SU-DHL-6 (cell line): ENCODE data around the gene MEF2C.

Experiments used
- H2AFZ ChIP-seq: fragments of 200-600 bp; sonication (generic); 2 replicates; pipeline ENCODE4 v1.6.1; 2014; ENCODE audit warnings: low read depth, mild to moderate bottlenecking, moderate library complexity, mixed read lengths, antibody characterized with exemption, low read length; ENCODE audit not compliant: severe bottlenecking
- H3F3A ChIP-seq: fragments of 200-600 bp; shearing (Covaris generic); 2 replicates; pipeline ENCODE4 v1.6.0; 2016; ENCODE audit warnings: antibody characterized with exemption, mild to moderate bottlenecking; ENCODE audit not compliant: insufficient read depth
- H3K27ac ChIP-seq: fragments of 200-600 bp; sonication (generic); 2 replicates; pipeline ENCODE4 v1.5.1; 2016; ENCODE audit warnings: low read depth, mild to moderate bottlenecking, low read length, moderate library complexity, mixed read lengths
- H3K27me3 ChIP-seq: fragments of 200-600 bp; sonication (generic), shearing (Covaris generic); 2 replicates; pipeline ENCODE4 v1.6.0; 2014; ENCODE audit warnings: mild to moderate bottlenecking, low read length
- H3K36me3 ChIP-seq: fragments of 200-600 bp; sonication (generic); 2 replicates; pipeline ENCODE4 v1.6.1; 2014; ENCODE audit warnings: mild to moderate bottlenecking, low read length, mixed read lengths
- H3K4me2 ChIP-seq: fragments of 300-600, 200-600 bp; shearing (Covaris generic), sonication (generic); 2 replicates; pipeline ENCODE4 v1.6.0; 2014; ENCODE audit warnings: low read length, low read depth, mild to moderate bottlenecking; ENCODE audit not compliant: poor library complexity, severe bottlenecking
- H3K4me3 ChIP-seq: fragments of 200-600 bp; sonication (generic); 2 replicates; pipeline ENCODE4 v1.5.1; 2014; ENCODE audit warnings: antibody characterized with exemption, low read length, mild to moderate bottlenecking, mixed read lengths; ENCODE audit not compliant: insufficient read depth, poor library complexity, severe bottlenecking
- H3K79me2 ChIP-seq: fragments of 200-600 bp; sonication (generic); 2 replicates; pipeline ENCODE4 v1.6.1; 2014; ENCODE audit warnings: mild to moderate bottlenecking, low read length, moderate library complexity; ENCODE audit not compliant: insufficient read depth
- H3K9ac ChIP-seq: fragments of 200-600 bp; sonication (generic); 2 replicates; pipeline ENCODE4 v1.7.0; 2014; ENCODE audit warnings: mild to moderate bottlenecking, low read length
- H3K9me2 ChIP-seq: fragments of 200-600 bp; sonication (generic); replicated peaks from 2 replicates; pipeline ENCODE4 v1.6.1; 2014; ENCODE audit warnings: low read length; ENCODE audit not compliant: insufficient read depth
- H3K9me3 ChIP-seq: fragments of 200-600 bp; sonication (generic); 2 replicates; pipeline ENCODE4 v1.6.1; 2014; ENCODE audit warnings: low read length, mixed read lengths; ENCODE audit not compliant: insufficient read depth
- H4K20me1 ChIP-seq: fragments of 200-600 bp; sonication (generic); 2 replicates; pipeline ENCODE4 v1.6.1; 2014; ENCODE audit warnings: low read depth, mild to moderate bottlenecking, antibody characterized with exemption, low read length, moderate library complexity, mixed read lengths
- EZH2phosphoT487 ChIP-seq: fragments of 200-600 bp; sonication (generic), shearing (Covaris generic); conservative IDR thresholded peaks from 2 replicates; pipeline ENCODE4 v1.6.1; 2018; ENCODE audit warnings: mild to moderate bottlenecking, antibody characterized with exemption, low read length, moderate library complexity, mixed read lengths
- TF ChIP-seq, protein P1 (sequence below): fragments of 200-600 bp; sonication (generic); IDR thresholded peaks from one replicate; pipeline ENCODE4 v1.5.1; 2017; ENCODE audit warnings: antibody characterized with exemption, mild to moderate bottlenecking, low read length, moderate library complexity; ENCODE audit not compliant: insufficient read depth, poor library complexity, severe bottlenecking

The MEF2C gene

DNA sequence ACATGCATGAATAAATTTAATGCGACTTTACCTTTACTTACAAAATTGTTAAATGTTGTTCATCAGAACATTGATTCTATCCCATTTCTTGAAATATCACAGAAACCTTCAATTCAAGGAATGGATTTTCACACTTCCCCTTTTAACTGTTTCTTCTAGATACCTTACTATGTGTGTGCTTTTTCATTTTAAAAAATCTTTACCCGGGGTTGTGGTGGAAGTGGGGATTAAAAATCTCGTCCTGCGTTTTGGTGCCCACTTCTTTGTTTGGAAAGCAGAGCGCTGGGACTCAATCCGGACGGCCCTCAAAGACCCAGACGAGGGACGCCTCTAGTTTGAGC is 5.8 kb upstream of the MEF2C start:
- Histone ChIP-seq H3K27me3 (no peaks in the 10 kb centered on the region), H3K79me2 (no peaks in the 10 kb centered on the region), H2AFZ (no peak overlapping the region), H3K9ac (no peak overlapping the region), H3K9me2 (no peaks in the 10 kb centered on the region), H3F3A (peaks cover 4% of the 10 kb centered on the region; the same call in 1 of the 2 replicates), H3K9me3 (no peaks in the 10 kb centered on the region), H3K27ac (no peak overlapping the region), H3K4me3 (no peak overlapping the region), H3K36me3 (no peaks in the 10 kb centered on the region), H4K20me1 (no peaks in the 10 kb centered on the region), H3K4me2 (no peak overlapping the region)
- no peak for TF ChIP-seq EZH2phosphoT487
- TF ChIP-seq, protein P1, sequence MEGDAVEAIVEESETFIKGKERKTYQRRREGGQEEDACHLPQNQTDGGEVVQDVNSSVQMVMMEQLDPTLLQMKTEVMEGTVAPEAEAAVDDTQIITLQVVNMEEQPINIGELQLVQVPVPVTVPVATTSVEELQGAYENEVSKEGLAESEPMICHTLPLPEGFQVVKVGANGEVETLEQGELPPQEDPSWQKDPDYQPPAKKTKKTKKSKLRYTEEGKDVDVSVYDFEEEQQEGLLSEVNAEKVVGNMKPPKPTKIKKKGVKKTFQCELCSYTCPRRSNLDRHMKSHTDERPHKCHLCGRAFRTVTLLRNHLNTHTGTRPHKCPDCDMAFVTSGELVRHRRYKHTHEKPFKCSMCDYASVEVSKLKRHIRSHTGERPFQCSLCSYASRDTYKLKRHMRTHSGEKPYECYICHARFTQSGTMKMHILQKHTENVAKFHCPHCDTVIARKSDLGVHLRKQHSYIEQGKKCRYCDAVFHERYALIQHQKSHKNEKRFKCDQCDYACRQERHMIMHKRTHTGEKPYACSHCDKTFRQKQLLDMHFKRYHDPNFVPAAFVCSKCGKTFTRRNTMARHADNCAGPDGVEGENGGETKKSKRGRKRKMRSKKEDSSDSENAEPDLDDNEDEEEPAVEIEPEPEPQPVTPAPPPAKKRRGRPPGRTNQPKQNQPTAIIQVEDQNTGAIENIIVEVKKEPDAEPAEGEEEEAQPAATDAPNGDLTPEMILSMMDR, result no peak

DNA sequence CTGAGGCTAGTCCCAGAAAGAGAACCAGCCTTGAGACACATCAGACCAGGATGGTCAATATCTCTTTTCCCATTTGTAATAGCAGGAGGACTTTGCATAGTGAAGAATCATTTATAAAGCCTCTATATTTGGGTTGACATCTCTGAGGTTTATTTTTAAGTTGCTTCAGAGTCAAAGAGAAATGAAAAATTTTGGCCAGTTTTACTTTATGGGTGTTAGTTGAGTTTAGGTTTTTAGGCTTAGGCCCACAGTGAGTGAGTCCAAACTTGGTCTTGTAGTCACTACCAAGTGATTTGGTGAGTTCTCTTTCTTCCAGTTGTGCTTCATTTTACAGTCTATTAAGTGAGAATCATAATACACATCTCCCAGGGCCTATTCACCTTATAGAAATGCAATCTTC is 5.3 kb upstream of the MEF2C start:
- Histone ChIP-seq H3K4me2 (no peak overlapping the region), H3K9ac (no peak overlapping the region), H3K36me3 (no peaks in the 10 kb centered on the region), H3F3A (peaks cover 4% of the 10 kb centered on the region; the same call in 1 of the 2 replicates), H3K27ac (no peak overlapping the region), H4K20me1 (no peaks in the 10 kb centered on the region), H3K4me3 (no peak overlapping the region), H3K27me3 (no peaks in the 10 kb centered on the region), H3K79me2 (no peaks in the 10 kb centered on the region), H2AFZ (no peak overlapping the region), H3K9me3 (no peaks in the 10 kb centered on the region), H3K9me2 (no peaks in the 10 kb centered on the region)
- TF ChIP-seq, protein P1, result no peak
- TF ChIP-seq EZH2phosphoT487, result no peak

DNA sequence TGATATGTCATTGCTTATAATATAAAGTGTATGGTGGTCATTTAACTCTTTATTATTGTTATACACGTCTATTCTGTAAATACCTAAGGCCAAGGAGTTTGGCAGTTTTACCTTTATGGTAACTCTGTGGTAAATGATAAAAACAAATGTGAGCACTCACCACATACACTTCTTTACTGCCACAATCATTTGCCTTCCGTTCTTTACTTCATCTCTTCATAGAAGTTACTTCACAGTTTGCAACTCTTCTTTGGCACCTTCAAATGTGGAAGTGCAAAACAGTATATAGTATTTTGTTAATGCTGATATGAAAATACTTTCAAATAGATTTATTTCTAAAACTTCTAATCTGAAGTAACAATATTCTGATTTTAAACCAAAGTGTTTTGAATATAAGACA is 4.4 kb upstream of the MEF2C start:
- Histone ChIP-seq H3K4me3 (no peak overlapping the region), H3K27me3 (no peaks in the 10 kb centered on the region), H3K9me3 (no peaks in the 10 kb centered on the region), H3K79me2 (no peaks in the 10 kb centered on the region), H3K9me2 (no peaks in the 10 kb centered on the region), H4K20me1 (no peaks in the 10 kb centered on the region), H3K4me2 (no peak overlapping the region), H2AFZ (no peak overlapping the region), H3K27ac (no peak overlapping the region), H3K9ac (no peak overlapping the region), H3F3A (peaks cover 4% of the 10 kb centered on the region; the same call in 1 of the 2 replicates), H3K36me3 (no peaks in the 10 kb centered on the region)
- TF ChIP-seq EZH2phosphoT487, result no peak
- TF ChIP-seq, protein P1, result no peak
